ENCODE measurements around the gene FN1.

The FN1 gene

GRCh38 chr2:215452725-215453124 is 16.9 kb upstream of the FN1 start:
- ATAC-seq (no peak), DNase-seq (no peak)
- no peak overlapping the region for H3K27ac Mint-ChIP-seq
- no peaks in the 10 kb centered on the region for H3K9me3 Mint-ChIP-seq
- peaks cover 14% of the 10 kb centered on the region for H3K27me3 Mint-ChIP-seq
- no peak overlapping the region for H3K4me3 Mint-ChIP-seq
- no peaks in the 10 kb centered on the region for H3K4me1 Mint-ChIP-seq
- no peaks in the 10 kb centered on the region for H3K36me3 Mint-ChIP-seq (ENCODE audit: low read depth)

- Mint-ChIP-seq H3K27ac (no peak overlapping the region), H3K36me3 (ENCODE audit: low read depth) (no peaks in the 10 kb centered on the region), H3K27me3 (peaks cover 16% of the 10 kb centered on the region), H3K4me1 (no peaks in the 10 kb centered on the region), H3K4me3 (no peak overlapping the region), H3K9me3 (no peaks in the 10 kb centered on the region)
- ATAC-seq (no peak), DNase-seq (no peak)
These were observed 15.3 kb upstream of the FN1 start for GRCh38 chr2:215451012-215451756.

GRCh38 chr2:215450188-215451011 is 14.5 kb upstream of the FN1 start:
- ATAC-seq (no peak), DNase-seq (no peak)
- H3K4me3 Mint-ChIP-seq = no peak overlapping the region
- H3K27ac Mint-ChIP-seq = no peak overlapping the region
- no peaks in the 10 kb centered on the region for H3K9me3 Mint-ChIP-seq
- peaks cover 18% of the 10 kb centered on the region for H3K27me3 Mint-ChIP-seq
- H3K36me3 Mint-ChIP-seq (ENCODE audit: low read depth) = no peaks in the 10 kb centered on the region
- no peaks in the 10 kb centered on the region for H3K4me1 Mint-ChIP-seq

- Mint-ChIP-seq H3K4me1 (no peaks in the 10 kb centered on the region), H3K4me3 (no peak overlapping the region), H3K27me3 (peaks cover 16% of the 10 kb centered on the region), H3K27ac (no peak overlapping the region), H3K9me3 (no peaks in the 10 kb centered on the region), H3K36me3 (ENCODE audit: low read depth) (no peaks in the 10 kb centered on the region)
- ATAC-seq (no peak), DNase-seq (no peak)
These were observed 11.8 kb upstream of the FN1 start for GRCh38 chr2:215447673-215448081.

GRCh38 chr2:215447056-215447455 is 11.2 kb upstream of the FN1 start:
- Mint-ChIP-seq H3K9me3 (no peaks in the 10 kb centered on the region), H3K4me3 (no peak overlapping the region), H3K27me3 (peaks cover 19% of the 10 kb centered on the region), H3K4me1 (no peaks in the 10 kb centered on the region), H3K36me3 (ENCODE audit: low read depth) (no peaks in the 10 kb centered on the region), H3K27ac (no peak overlapping the region)
- DNase-seq (no peak), ATAC-seq (no peak)

GRCh38 chr2:215442401-215442787 is 6.5 kb upstream of the FN1 start:
- ATAC-seq (peak; percentile 43), DNase-seq (no peak)
- Mint-ChIP-seq H3K4me1 (peaks cover 4% of the 10 kb centered on the region), H3K27me3 (peaks cover 50% of the 10 kb centered on the region), H3K9me3 (no peaks in the 10 kb centered on the region), H3K4me3 (no peak overlapping the region), H3K36me3 (ENCODE audit: low read depth) (no peaks in the 10 kb centered on the region), H3K27ac (no peak overlapping the region)

- ATAC-seq (no peak), DNase-seq (no peak)
- peaks cover 54% of the 10 kb centered on the region for H3K27me3 Mint-ChIP-seq
These were observed 5.9 kb upstream of the FN1 start for GRCh38 chr2:215441560-215442400.

GRCh38 chr2:215439980-215440512 is 4.2 kb upstream of the FN1 start:
- Mint-ChIP-seq H3K27me3 (peaks cover 64% of the 10 kb centered on the region), H3K36me3 (ENCODE audit: low read depth) (no peaks in the 10 kb centered on the region), H3K4me1 (peaks cover 18% of the 10 kb centered on the region), H3K27ac (no peak overlapping the region), H3K4me3 (no peak overlapping the region), H3K9me3 (no peaks in the 10 kb centered on the region)
- DNase-seq (no peak), ATAC-seq (no peak)

More at GRCh38 chr2:215441560-215442400, 5.9 kb upstream of the FN1 start:
- no peak overlapping the region for H3K27ac Mint-ChIP-seq
- H3K4me3 Mint-ChIP-seq = no peak overlapping the region
- peaks cover 9% of the 10 kb centered on the region for H3K4me1 Mint-ChIP-seq
- no peaks in the 10 kb centered on the region for H3K36me3 Mint-ChIP-seq (ENCODE audit: low read depth)
- no peaks in the 10 kb centered on the region for H3K9me3 Mint-ChIP-seq

- Mint-ChIP-seq H3K4me1 (peaks cover 18% of the 10 kb centered on the region), H3K4me3 (no peak overlapping the region), H3K27ac (no peak overlapping the region), H3K9me3 (no peaks in the 10 kb centered on the region), H3K36me3 (ENCODE audit: low read depth) (no peaks in the 10 kb centered on the region), H3K27me3 (peaks cover 71% of the 10 kb centered on the region)
- DNase-seq (no peak), ATAC-seq (no peak)
These were observed 3.5 kb upstream of the FN1 start for GRCh38 chr2:215439404-215439803.

- H3K27ac Mint-ChIP-seq = no peak overlapping the region
- no peak for DNase-seq
These were observed 1.7 kb upstream of the FN1 start for GRCh38 chr2:215437614-215438013.

GRCh38 chr2:215436705-215437565 is 1.1 kb upstream of the FN1 start:
- Mint-ChIP-seq H3K9me3 (no peaks in the 10 kb centered on the region), H3K4me3 (peak overlapping the region; percentile 78), H3K36me3 (ENCODE audit: low read depth) (no peaks in the 10 kb centered on the region), H3K4me1 (peaks cover 18% of the 10 kb centered on the region), H3K27me3 (peaks cover 75% of the 10 kb centered on the region), H3K27ac (no peak overlapping the region)
- no peak for ATAC-seq
- DNase-seq = peak; percentile 4

More at GRCh38 chr2:215437614-215438013, 1.7 kb upstream of the FN1 start:
- Mint-ChIP-seq H3K27me3 (peaks cover 79% of the 10 kb centered on the region), H3K4me3 (no peak overlapping the region), H3K36me3 (ENCODE audit: low read depth) (no peaks in the 10 kb centered on the region), H3K4me1 (peaks cover 18% of the 10 kb centered on the region), H3K9me3 (no peaks in the 10 kb centered on the region)
- no peak for ATAC-seq

- Mint-ChIP-seq H3K27me3 (peaks cover 81% of the 10 kb centered on the region), H3K4me3 (peak overlapping the region; percentile 60), H3K9me3 (no peaks in the 10 kb centered on the region), H3K4me1 (peaks cover 18% of the 10 kb centered on the region), H3K36me3 (ENCODE audit: low read depth) (no peaks in the 10 kb centered on the region), H3K27ac (no peak overlapping the region)
- ATAC-seq = peak; percentile 35
- DNase-seq = peak; percentile 6
These were observed 493 bp downstream of the FN1 start for GRCh38 chr2:215435280-215435869.
